Right ventricle myocardium inferior (tissue), 1 donor: ENCODE data around the gene HS3ST3A1. TPM values are rescaled to one million over a fixed set of nuclear protein-coding genes. Genes with fewer than 3 reads are reported as not detected.

Source experiments
- ATAC-seq: fragments of 200-7000 bp; cut with Tn5 transposase; one replicate; pipeline ENCODE4 v1.9.1; 2020; ENCODE audit warnings: mild to moderate bottlenecking, moderate library complexity
- DNase-seq: peaks from one replicate; pipeline ENCODE4 v3.0.0; 2021; ENCODE audit errors: missing footprints
- intact Hi-C: fragments of 100-400 bp; cut with DNase I; formaldehyde crosslinking; loops from one replicate; pipeline ENCODE4 v1.11.0; 2022
- microRNA-seq: library from miRNA; unstranded; fragments of <30 nt; microRNA quantifications from one replicate; pipeline ENCODE4 v1.2.0, GENCODE V29; 2020
- total RNA-seq: library from RNA; stranded (reverse); fragmentation: NEBNext Ultra II Directional; extraction: Animal tissue kit (Norgen Biotek cat#: 25700); gene quantifications from one replicate; pipeline ENCODE4 v1.2.1, GENCODE V29; 2021
- donor health status: DM: no; HTN: yes; CAD: no; lungs with severe emphysema.

HS3ST3A1 gene
- total RNA-seq, 1 donor from 2014 or later: 0.57 TPM

- no peak for ATAC-seq
- intact Hi-C loops: no loop called here
- DNase-seq: no peak
These were observed 120.9 kb downstream of the HS3ST3A1 start for GRCh38 chr17:13480877-13481276.

GRCh38 chr17:13478326-13478830 lies 123.4 kb downstream of the HS3ST3A1 start:
- no peak for ATAC-seq
- intact Hi-C loops: no loop called here

GRCh38 chr17:13477180-13477611 lies 124.5 kb downstream of the HS3ST3A1 start:
- DNase-seq (no peak), ATAC-seq (no peak)
- intact Hi-C loops: no loop called here

More at GRCh38 chr17:13478326-13478830, 123.4 kb downstream of the HS3ST3A1 start:
- no peak for DNase-seq

- ATAC-seq (no peak), DNase-seq (no peak)
- intact Hi-C loops: no loop called here
These were observed 125.0 kb downstream of the HS3ST3A1 start for GRCh38 chr17:13476720-13477119.

GRCh38 chr17:13475574-13476223 lies 126.0 kb downstream of the HS3ST3A1 start:
- intact Hi-C loops: no loop called here
- no peak for ATAC-seq
- DNase-seq: no peak

GRCh38 chr17:13474073-13474800 lies 127.5 kb downstream of the HS3ST3A1 start:
- DNase-seq (no peak), ATAC-seq (no peak)
- intact Hi-C loops: no loop called here

- ATAC-seq (no peak), DNase-seq (no peak)
- intact Hi-C loops: no loop called here
These were observed 136.1 kb downstream of the HS3ST3A1 start for GRCh38 chr17:13465678-13466077.

- ATAC-seq: no peak
- intact Hi-C loops: no loop called here
- no peak for DNase-seq
These were observed 139.0 kb downstream of the HS3ST3A1 start for GRCh38 chr17:13462673-13463124.

- ATAC-seq (peak; percentile 26), DNase-seq (no peak)
- intact Hi-C loops: no loop called here
These were observed 139.6 kb downstream of the HS3ST3A1 start for GRCh38 chr17:13462146-13462545.

- ATAC-seq (no peak), DNase-seq (no peak)
- intact Hi-C loops: no loop called here
These were observed 141.3 kb downstream of the HS3ST3A1 start for GRCh38 chr17:13460261-13461000.

- ATAC-seq (no peak), DNase-seq (no peak)
- intact Hi-C loops: no loop called here
These were observed 143.9 kb downstream of the HS3ST3A1 start for GRCh38 chr17:13457783-13458182.

Small RNAs within 50 kb of the gene (microRNA-seq; reads per million reads assigned to microRNA genes)
- not detected for gene MIR548H3
